GM12891 (cell line): Measurements from ENCODE around the gene MLST8.
"Not testable (repeated sequence)": the region's sequence is repeated elsewhere in the genome, so short reads cannot be mapped to it uniquely, and the experiment has no call there.

Experiments
- DNase-seq: peaks from one replicate; pipeline ENCODE4 v3.0.0; 2011; ENCODE audit warnings: low spot score; ENCODE audit not compliant: insufficient read length
- FAIRE-seq: peaks from 2 replicates; lab custom pipeline; 2011; peaks lifted over from hg19 to GRCh38; lab: Jason Lieb, UNC
- PAX5 ChIP-seq: IDR thresholded peaks from 2 replicates; pipeline ENCODE4 v1.6.1; 2011; ENCODE audit warnings: low read length, moderate library complexity, mild to moderate bottlenecking; ENCODE audit not compliant: insufficient read depth, severe bottlenecking
- POLR2A ChIP-seq: IDR thresholded peaks from 2 replicates; pipeline ENCODE4 v1.6.1; 2011; ENCODE audit warnings: low read depth, low read length, control low read depth
- POLR2AphosphoS5 ChIP-seq: IDR thresholded peaks from 2 replicates; pipeline ENCODE4 v1.6.1; 2011; ENCODE audit warnings: low read depth, low read length, control low read depth
- POU2F2 ChIP-seq: IDR thresholded peaks from 2 replicates; pipeline ENCODE4 v1.6.1; 2011; ENCODE audit warnings: low read depth, mild to moderate bottlenecking, control low read depth, low read length, moderate library complexity
- SPI1 ChIP-seq: IDR thresholded peaks from 2 replicates; pipeline ENCODE4 v1.6.1; 2011; ENCODE audit warnings: low read depth, low read length, control low read depth
- TAF1 ChIP-seq: IDR thresholded peaks from 2 replicates; pipeline ENCODE4 v1.6.1; 2011; ENCODE audit warnings: low read depth, low read length, control low read depth

Gene MLST8

DNA sequence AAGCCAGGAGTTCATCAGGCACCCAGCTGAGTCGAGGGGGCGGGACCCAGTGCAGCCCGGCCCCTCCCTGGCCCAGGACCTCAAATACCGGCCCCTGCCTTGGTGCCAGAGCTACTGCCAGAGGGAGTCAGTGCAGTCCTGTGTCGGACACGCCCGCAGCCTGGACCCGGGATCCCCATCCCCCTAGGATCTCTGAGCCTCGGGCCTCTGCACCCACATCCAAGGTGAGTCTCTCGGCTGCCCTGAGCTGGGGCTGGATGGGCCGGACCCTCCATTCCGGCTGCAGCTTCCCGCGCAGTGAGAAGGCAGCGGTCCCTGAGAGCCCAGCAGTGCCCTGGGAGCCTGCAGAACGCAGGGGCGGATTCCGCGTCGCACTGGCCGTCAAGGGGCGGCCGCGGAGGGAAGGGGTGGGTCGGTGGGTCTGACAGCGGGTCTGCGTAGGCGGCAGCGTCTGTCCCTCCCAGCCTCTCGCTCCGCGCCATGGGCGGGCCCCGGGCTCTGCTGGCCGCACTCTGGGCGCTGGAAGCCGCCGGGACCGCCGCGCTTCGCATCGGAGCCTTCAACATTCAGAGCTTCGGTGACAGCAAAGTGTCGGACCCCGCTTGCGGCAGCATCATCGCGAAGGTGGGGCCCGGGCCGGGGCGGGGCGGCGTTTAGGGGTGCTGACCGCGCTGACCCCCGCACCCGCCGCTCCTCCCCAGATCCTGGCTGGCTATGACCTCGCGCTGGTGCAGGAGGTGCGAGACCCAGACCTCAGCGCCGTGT lies 31.3 kb downstream of the MLST8 start, which contains the start of gene DNASE1L2:
Gene DNASE1L2 (plus strand): TSS at position 108 of the 765 bp plus-strand sequence. CDS start 373 bp downstream, at position 481.
- DNase-seq: peak; percentile 50
- TF ChIP-seq POU2F2 (no peak), POLR2AphosphoS5 (no peak; the same call in 1 of the 2 replicates)
- no peak for FAIRE-seq

DNA sequence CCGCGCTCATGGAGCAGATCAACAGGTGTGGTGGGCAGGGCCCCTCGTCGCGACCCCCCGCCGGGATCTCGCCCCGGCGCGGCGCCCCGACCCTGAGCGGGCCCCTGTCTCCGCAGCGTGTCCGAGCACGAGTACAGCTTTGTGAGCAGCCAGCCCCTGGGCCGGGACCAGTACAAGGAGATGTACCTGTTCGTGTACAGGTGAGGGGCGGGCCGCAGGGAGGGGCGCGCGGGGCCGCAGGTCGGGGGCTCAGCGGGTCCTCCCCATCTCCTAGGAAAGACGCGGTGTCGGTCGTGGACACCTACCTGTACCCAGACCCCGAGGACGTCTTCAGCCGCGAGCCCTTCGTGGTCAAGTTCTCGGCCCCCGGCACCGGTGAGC lies 31.8 kb downstream of the MLST8 start:
- FAIRE-seq (no peak), DNase-seq (no peak)
- TF ChIP-seq SPI1: no peak
- no peak for TF ChIP-seq POU2F2
- TF ChIP-seq PAX5: no peak
- no peak for TF ChIP-seq POLR2AphosphoS5
- no peak for TF ChIP-seq POLR2A
- TF ChIP-seq TAF1: no peak

DNA sequence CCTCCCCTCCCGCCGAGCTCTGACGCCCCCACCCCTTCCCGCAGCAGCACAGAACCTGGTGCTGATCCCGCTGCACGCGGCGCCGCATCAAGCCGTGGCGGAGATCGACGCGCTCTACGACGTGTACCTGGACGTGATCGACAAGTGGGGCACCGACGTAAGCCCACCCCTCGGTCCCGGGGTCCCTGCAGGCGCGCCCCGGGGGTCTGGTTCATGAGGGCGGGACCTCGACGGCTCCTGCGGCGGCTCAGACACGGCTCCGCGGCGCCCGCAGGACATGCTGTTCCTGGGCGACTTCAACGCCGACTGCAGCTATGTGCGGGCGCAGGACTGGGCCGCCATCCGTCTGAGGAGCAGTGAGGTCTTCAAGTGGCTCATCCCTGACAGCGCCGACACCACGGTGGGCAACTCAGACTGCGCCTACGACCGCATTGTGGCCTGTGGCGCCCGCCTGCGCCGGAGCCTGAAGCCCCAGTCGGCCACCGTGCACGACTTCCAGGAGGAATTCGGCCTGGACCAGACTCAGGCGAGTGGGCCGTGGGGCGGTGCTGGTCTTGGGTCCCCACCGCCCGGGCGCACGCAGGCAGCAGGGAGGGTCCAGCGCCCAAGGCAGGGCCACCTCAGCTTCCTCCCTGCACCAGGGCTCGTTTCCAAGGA lies 32.4 kb downstream of the MLST8 start:
- FAIRE-seq (no peak), DNase-seq (no peak)
- TF ChIP-seq POU2F2 (no peak), POLR2AphosphoS5 (no peak), POLR2A (0 out of 2 replicates have a peak, but pooled peaks have one; percentile 19)

DNA sequence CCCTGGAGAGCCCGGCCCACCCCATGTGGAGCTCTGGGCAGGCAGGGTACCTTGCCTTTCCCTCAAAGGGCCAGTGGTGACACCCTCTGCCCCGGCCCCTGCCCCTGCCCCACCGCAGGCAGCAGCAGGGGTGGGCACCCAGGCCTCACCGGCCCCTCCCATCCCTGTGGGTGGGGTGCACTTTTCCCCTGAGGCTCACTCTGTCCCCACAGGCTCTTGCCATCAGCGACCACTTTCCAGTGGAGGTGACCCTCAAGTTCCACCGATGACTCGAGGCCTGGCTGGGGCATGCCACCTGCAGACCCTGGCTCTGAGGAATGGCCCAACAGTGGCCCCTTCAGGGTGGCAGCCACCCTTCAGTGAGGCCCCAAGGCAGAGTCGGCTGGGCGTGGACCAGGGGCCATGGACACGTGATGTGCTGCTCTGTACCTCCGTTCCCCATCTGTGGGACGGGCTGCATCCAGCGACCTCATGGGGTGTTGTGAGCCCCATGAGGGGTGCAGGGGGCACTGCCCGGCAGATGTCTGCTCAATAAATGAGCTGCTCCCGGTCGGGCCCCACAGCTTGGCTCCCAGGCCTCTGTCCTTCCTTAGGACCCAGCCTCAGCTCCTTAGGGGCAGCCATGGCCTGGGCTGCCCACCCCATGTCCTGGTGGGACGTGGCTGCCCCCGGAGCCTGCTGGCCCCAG lies 33.0 kb downstream of the MLST8 start:
- FAIRE-seq: no peak
- DNase-seq: no peak
- TF ChIP-seq SPI1 (no peak), PAX5 (no peak), TAF1 (no peak), POU2F2 (no peak), POLR2A (no peak), POLR2AphosphoS5 (no peak)

DNA sequence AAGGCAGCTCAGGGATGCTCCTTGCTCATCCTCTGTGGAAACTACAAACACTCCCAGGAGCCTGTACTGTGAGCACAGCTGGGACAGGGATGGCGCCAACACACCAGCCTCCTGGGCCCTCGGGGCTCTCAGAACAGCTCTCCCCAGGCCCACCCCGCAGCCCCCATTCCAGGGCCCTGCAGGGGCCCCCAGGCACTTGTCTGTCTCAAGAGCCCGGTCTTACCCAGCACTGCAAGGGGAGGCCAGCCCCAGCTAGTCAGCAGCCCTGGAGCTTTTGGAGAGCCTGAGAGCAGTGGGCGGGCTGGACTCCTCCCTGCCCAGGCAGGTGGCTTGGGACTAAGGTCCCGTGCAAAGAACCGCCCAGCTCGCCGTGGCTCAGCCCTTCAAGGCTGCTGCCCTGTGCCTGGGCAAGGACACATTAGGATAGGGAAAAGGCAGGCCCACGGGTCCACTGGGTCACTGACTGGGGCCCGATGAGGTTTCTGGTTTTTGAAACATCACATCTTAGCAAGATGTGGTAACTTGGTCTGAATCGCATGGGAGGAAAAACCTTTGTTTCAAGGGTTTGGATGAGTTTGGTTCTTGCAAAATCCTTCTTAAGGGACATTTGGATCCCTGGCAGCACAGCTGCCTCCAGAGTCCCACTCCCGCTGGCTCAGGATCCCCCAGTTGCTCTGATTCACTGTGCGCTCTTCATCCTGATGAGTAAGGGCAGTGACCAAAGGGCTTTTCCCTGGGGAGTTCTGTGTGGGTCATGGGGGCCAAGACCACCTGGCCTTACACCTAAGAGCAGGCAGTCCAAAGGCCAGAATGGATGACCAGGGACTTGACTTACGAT lies 33.8 kb downstream of the MLST8 start:
- TF ChIP-seq TAF1 (no peak), SPI1 (no peak), POLR2AphosphoS5 (no peak), PAX5 (no peak), POLR2A (no peak), POU2F2 (no peak)
- DNase-seq: no peak
- no peak for FAIRE-seq

DNA sequence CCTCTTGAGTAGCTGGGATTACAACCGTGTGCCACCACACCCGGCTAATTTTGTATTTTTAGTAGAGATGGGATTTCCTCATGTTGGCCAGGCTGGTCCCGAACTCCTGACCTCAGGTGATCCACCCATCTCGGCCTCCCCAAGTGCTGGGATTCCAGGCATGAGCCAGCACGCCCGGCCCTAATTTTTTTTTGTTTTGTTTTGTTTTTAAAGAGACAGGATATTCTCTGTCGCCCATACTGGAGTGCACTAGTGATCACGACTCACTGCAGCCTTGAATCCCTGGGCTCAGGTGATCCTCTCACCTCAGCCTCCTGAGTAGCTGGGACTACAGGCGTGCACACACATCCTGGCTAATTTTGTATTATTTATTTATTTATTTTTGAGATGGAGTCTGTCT lies 35.1 kb downstream of the MLST8 start:
- DNase-seq, FAIRE-seq: not testable (repeated sequence)

GRCh38 chr16:2242598-2242997 lies 37.3 kb downstream of the MLST8 start:
- no peak for TF ChIP-seq PAX5
- TF ChIP-seq POU2F2: no peak
- TF ChIP-seq POLR2A: no peak
- no peak for TF ChIP-seq POLR2AphosphoS5
- TF ChIP-seq SPI1: no peak
- no peak for TF ChIP-seq TAF1
- DNase-seq: no peak
- no peak for FAIRE-seq

- TF ChIP-seq POLR2AphosphoS5 (no peak), POLR2A (no peak), PAX5 (no peak), TAF1 (no peak), SPI1 (no peak), POU2F2 (no peak)
Observed at GRCh38 chr16:2243031-2243528, 37.8 kb downstream of the MLST8 start.

DNA sequence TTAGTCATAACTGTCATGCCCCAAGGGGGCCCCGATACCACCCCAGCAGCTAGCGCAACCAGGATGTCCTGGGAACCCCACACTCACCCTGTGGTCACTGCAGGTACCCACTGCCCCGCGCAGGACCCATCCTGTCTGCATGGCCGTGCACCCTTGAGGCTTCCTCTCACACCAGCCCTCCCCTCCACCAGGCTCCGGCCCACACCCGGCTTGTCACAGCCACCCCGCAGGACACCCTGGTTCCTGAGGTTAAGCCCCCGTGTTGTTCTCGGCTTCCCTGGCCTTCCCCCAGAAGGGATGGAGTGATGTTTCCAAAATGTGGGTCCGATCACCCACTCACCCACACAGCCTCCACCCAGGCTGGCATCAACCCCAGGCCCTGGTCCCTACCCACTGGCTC lies 38.5 kb downstream of the MLST8 start:
- no peak for FAIRE-seq

More at GRCh38 chr16:2243031-2243528, 37.8 kb downstream of the MLST8 start:
- DNase-seq (no peak), FAIRE-seq (no peak)

DNA sequence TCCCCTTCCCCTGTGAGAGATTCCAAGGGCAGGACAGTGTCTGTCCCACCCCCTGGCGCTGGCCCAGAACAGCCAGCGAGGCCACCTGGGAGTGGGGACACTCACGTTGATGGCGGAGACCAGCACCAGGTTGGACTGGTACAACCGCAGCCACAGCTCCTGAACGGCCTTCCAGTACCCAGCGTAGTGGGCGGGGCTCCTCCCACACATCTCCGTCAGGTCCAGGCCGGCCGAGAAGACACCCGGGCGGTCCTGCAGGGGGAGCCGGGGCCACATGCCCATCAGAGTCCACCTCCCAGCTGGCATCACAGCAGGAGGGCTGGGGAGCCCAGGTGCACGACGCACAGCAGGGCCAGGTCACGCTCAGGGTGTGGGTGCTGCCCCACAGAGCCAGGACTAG lies 39.0 kb downstream of the MLST8 start:
- no peak for TF ChIP-seq POLR2AphosphoS5
- TF ChIP-seq TAF1: no peak
- no peak for TF ChIP-seq PAX5
- TF ChIP-seq POLR2A: no peak
- DNase-seq: no peak
- FAIRE-seq: no peak

More for the DNA sequence above, 38.5 kb downstream of the MLST8 start:
- DNase-seq: no peak
- no peak for TF ChIP-seq SPI1
